Fibroblast of lung (primary cell): ENCODE measurements around the gene PARVG.

Experiments used
- EZH2 ChIP-seq: IDR thresholded peaks from 2 replicates; pipeline ENCODE4 v1.5.1; 2012; ENCODE audit warnings: low read length, control low read depth, mild to moderate bottlenecking; ENCODE audit errors: missing control alignments
- TF ChIP-seq, protein P1 (sequence below), 2 donors: IDR thresholded peaks in 1 of 2; conservative IDR thresholded peaks in 1 of 2; 1 replicate in 1 of 2; 2 replicates in 1 of 2; pipeline ENCODE4 v1.5.1; 2011 to 2012; ENCODE audit warnings: low read length in 2 of 2, control low read depth in 1 of 2, inconsistent platforms in 1 of 2, low read depth in 1 of 2, mild to moderate bottlenecking in 1 of 2

DNA sequence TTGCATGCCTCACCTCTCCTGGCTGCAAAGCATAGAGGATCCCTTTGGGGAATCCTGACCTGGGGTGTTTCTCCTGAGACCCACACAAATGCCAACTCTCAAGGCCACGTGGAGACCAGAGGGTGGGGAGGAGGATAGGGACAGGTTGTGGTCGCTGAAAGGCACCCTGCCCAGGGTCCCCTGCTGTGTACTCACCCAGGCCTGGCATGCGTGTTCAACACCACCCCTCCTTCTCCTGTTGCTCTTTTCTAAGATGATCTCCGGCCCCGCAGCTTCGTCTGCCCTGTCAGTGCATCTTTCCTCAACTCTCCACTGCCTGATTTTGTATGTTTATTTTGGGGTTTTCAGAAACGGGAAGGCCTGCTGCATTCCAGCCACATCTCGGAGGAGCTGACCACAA lies 44.6 kb upstream of the PARVG start:
- TF ChIP-seq, protein P1, sequence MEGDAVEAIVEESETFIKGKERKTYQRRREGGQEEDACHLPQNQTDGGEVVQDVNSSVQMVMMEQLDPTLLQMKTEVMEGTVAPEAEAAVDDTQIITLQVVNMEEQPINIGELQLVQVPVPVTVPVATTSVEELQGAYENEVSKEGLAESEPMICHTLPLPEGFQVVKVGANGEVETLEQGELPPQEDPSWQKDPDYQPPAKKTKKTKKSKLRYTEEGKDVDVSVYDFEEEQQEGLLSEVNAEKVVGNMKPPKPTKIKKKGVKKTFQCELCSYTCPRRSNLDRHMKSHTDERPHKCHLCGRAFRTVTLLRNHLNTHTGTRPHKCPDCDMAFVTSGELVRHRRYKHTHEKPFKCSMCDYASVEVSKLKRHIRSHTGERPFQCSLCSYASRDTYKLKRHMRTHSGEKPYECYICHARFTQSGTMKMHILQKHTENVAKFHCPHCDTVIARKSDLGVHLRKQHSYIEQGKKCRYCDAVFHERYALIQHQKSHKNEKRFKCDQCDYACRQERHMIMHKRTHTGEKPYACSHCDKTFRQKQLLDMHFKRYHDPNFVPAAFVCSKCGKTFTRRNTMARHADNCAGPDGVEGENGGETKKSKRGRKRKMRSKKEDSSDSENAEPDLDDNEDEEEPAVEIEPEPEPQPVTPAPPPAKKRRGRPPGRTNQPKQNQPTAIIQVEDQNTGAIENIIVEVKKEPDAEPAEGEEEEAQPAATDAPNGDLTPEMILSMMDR (conservative IDR thresholded peaks at IDR 0.05 in 1 of 2, IDR thresholded peaks at IDR 0.05 in 1 of 2; ENCODE audit: low read depth in 1 of 2, low read length in 2 of 2): no peak
- TF ChIP-seq EZH2: no peak
